NCI-H446 treated with DMSO at 0.1 percent for 48 hours (cell line): ENCODE results near the gene KIAA1217.
"Not testable (repeated sequence)": the region's sequence is repeated elsewhere in the genome, so short reads cannot be mapped to it uniquely, and the experiment has no call there.

Experiments
- DNase-seq: peaks from one replicate; lab custom pipeline; 2025; lab: John Stamatoyannopoulos, UW

KIAA1217 gene

DNA sequence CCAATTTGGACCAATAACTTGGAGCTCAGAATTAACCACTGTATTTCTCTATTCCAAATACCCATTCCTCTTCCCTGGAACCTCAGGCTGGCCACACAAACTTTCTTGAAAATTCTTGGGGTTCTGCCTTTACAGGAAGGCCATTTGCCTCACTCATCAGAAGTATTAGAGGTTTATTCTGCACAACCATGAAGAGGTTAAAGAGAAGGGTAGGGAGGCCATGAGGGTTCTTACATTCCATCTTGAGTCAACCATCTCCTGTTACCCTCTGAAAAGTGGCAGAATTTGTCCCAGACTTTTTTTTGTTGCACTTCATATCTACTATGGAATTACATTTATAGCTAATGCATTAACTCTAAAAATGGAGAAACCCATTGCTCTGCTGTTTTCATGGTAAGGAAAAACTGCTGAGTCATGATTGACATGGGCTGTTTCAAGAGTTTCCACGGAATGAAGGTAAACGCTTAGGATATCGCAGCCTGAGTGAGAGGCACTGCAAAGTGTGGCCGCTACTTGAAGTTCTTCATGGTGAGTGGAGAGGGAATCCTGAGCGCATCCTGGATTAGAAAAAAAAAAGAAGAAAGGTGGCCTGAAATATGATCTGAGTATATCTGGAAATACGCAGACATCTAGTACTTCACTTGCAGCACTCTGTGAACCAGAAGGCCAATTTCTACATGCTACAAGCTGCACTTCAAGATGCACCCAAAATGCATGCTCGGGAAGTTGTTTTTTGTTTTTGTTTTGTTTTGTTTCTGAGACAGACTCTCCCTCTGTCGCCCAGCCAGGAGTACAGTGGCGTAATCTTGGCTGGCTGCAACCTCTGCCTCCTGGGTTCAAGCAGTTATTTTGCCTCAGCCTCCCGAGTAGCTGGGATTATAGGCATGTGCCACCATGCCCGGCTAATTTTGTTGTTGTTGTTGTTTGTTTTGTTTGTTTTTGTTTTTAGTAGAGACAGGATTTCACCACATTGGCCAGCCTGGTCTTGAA lies 83.7 kb downstream of the KIAA1217 start:
- no peak for DNase-seq

DNA sequence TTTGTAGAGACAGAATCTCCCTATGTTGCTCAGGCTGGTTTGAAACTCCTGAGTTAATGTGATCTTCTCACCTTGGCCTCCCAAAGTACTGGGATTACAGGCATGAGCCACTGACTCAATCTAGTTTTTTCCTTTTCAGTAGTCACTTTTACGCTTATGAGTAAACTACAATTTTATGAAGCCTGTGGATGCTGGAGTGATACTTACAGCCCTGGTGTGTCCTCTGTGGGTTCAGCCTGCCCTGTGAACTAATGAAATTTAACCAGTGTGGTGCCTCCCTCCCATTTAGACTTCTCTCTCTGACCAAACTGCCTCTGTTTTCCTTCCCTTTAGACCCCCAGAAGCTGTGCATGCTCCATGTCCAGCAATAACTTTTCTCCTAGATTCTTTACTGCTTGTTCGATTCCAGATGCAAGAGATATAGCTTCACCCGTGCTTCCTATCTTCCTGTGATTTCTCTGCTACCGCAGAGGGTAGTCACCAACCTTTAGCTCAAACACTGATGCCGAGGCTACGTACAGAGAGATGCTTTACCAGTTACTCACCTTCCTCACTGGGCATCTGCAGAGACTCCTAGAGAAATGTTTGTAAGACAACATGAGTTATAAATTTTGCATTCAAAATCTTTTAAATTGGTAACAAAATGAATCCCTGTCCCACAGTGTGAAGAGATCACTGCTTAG lies 90.8 kb downstream of the KIAA1217 start:
- DNase-seq, result no peak

DNA sequence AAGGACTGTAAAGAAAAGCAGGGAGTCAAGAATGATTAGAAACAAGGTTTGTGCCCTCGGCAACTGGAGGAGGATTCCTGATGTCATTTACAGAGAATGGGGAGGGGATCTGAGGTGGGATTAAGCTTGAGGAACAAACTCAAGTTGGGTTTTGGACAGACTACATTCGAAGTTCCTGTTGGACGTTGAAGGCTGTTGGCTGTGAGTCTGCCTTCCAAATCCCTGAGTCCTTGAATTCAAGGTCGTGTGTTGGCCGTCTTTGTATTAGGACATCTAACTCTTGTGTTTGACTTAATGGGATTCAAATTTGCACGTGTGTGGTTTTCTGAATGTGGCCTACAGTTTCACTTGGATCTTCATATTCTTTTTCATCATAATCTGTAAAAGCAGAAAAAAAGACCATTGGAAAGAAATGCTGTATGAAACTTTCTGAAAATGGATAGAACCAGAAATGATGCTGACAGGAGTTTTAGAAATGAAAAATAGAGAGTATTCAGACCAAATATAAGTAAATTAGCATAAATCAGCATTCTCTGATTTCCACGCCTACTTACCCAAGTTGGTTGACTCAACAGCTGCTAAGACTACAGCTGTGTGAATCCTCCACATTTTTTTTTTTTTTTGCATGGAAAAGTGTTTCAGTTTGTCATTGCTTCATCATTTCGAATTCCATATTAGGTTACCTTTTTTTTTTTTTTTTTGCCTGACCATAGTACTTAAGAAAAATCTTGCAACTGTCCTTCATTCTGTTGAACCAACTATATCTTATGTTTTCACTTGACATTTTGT lies 94.8 kb downstream of the KIAA1217 start:
- no peak for DNase-seq

DNA sequence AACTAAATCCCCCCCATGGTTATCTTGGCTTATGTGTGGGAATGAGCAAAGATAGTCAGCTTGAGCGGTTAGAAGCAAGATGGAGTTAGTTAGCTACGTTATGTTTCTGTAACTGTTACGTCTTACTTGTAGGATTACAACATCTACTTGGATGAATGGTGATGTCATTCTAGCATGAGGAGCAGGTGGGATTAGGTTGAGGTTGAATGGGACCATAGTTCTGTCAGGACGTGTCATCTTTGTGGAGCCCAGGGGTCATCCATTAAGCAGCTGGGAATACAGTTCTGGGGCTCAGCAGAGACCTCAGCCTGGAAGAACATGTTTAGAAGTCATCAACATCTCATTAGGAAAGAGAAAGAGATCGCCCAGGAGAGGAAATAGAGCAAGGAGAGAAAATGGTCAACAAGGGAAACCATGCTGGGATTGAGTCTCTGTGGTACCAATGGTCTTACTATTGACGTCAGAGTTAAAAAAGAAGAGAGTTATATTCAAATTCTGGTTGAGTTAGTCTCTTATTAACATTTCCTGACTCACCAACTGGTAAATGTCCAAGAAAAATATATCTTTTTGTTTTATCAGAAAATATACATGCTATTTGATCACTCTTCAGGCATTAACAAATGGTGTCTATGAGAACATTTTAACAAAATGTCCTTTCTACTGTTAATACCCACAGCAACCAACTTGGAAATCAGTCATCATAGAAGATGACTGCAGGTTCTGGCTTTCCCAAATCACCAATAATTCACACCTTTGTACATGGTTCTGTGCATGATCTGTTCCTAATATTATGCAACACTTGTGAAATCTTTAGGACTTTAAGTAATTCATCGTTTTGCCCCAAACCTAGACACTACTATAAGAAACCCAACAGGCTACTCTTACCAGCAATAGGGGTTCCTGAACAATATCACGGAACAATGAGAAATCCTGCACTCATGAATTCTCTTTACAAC lies 96.9 kb downstream of the KIAA1217 start:
- DNase-seq, result no peak

DNA sequence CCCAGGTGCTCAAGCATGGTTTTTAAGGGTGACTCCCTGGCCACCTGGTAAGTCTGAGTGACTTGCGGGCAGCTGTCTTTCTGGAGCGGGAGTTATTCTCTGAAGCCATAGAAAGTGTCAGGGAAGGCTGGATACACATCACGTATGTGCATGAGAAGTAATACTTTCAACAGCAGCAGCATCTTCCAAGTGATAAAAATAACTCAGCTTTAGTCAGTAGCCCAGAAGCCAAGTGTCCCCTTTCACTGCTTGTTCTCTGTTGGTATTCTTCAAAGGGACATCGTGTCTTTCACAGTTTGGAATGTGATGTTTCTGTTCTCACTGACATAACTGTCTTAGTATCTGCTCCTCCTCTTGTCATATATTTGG lies 97.6 kb downstream of the KIAA1217 start:
- no peak for DNase-seq

DNA sequence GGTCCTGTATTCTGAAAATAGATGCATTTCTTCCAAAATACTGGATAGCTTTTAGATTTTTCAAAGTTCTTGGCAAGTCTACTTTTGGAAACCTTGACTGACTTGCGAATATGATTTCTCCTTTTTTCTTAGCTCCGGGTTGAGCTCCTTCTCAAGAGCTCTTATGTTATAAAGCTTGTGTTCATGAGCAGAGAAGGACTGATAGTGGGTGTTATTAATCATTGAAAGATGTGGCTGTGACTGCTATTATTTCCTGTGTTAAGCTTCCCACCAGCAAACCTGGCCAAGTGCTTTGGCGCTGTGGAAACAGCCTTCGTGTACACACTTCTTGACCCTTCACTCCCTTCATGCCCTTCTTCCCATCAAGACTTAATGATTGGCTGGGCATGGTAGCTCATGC lies 98.2 kb downstream of the KIAA1217 start:
- DNase-seq, result no peak

DNA sequence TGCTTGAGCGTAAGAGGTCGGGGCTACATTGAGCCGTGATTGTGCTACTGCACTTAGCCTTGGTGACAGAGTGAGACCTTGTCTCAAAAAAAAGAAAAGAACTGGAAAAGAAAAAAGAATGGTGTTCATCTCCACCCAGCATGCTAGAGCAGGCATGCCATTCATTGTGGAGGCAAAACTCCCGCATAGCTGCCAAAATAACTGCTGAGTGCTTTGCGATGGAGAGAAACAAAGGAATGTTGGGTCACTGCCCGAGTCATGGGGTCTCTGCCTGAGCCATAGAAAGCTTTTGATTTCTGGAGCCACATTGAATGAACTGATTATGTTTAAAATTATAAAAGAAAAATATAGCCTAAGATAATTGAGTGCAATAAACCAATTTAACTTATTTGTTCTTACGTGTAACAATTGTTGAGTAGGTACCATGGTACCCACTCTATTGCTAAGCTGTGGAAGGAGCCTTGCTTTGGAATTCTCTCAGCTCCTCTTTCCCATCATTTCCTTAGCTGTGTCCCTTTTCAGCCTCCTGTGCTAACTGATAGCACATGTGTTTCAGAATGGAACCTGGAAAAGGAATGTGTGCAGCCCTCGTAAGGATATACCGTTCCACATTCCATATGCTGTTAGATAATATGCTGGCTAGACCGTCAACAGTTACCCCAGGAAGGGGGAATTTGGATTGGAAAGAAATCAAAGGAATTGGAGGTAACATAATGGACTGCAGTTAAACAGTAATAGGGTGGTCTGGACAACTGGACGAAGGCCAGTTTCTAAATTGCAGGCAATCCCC lies 99.0 kb downstream of the KIAA1217 start:
- DNase-seq, result no peak

DNA sequence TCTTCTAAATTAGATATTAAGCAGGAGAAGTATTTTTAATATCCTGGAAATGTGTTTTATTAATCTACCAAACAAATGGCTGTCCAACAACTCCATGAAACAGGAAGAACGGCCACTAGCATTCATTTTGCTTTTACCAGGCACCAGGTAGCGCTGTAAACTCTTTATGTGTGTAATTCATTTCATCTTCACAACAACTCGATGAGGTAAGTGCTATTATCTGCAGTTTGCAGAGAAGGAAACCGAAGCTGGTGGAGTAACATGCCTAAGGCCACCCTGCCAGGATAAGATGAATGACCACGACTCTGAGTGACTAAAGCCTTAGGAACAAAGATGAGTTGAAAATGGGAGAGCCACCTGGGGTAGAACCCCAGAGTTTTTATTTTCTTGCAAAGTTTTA lies 101.2 kb downstream of the KIAA1217 start:
- DNase-seq, result no peak

DNA sequence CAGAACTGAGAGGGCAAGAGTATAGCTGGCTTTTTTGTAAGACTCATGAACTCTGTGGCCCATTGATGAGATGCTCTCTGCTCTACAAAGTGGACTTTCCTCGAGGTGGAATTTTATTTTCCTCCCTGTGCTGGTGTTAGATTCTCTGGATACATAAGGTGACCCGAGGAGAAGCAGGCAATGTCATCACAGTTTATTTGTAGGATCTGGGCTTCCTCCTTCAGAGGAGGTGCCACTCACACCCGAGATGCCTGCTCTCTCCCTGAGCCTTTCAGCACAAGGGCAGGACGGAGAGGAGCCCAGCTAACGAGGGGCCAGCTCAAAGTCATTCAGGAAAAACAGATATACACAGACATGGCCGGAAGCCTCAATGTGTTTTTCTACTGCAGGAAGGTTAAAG lies 103.0 kb downstream of the KIAA1217 start:
- no peak for DNase-seq

DNA sequence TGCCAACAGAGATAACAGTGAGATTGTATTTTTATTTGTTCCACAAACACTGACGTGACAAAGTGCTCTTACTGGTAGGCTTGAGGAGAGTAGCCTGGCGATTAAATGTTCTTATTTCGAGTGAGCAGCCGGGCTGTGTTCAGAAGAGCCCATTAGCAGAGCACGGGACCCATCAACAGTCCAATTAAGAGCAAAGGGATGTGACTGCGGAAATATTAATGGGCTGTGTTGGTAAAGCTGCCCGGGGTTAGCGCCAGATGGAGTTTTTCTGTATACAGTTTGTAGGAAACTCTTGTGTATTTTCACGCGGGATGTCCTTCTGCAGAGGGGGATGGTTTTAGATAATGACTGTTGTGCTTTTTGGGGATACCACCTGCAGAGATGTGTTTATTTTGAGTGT lies 104.3 kb downstream of the KIAA1217 start:
- DNase-seq, result no peak

DNA sequence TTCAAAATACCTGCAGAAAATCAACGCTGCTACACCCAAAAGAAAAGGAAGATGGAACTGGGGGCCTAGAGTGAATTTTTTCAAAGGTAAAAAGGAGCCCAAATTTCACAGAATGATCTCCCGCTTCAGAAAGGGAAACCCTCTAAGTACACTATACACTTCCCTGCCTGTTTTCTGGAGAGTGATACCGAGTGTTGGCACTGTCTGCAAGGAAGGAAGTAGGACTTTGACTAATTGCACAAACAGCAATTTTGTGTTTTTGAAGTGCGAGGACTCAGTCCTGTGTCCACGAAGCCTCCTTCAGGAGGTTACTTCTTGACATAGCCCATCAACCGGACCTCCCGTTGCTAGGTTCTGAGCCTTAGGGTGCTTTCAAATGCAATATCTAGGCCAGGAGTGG lies 106.3 kb downstream of the KIAA1217 start:
- no peak for DNase-seq

DNA sequence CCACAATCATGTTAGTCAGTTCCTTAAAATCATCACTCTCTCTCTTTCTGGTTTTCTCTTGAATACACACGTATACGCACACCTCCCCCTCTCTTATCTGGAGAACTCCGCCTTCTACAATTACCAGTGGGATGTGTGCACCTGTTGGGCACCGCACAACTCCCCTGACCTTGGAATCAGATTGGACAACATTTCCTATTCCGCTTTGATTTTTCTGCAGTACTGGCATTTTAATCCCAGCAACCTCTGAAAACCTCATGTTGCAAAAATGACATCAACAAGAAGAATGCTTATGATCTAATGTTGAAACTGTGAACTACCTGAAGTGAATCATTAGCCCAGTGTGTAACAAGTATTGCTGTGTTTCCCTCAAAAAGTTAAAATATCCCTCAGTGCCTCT lies 109.6 kb downstream of the KIAA1217 start:
- no peak for DNase-seq

DNA sequence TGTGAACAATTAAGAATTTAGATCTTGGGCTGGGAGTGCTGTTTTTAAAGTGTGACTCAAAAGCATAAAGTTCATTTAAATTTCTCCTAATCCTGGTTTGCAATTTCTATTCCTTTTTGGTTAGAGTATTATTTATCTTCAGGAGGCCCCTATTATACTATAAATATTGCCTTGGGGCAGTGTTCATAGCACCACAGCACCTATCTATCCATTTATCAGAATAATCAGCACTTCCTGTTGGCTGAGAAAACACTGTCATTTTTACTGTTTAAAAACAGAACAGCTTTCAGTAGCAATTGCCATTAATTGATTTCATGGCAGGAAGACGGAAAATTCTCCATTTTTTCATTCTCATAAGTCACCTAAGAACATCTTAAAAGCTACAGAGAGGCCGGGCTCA lies 111.4 kb downstream of the KIAA1217 start:
- no peak for DNase-seq

DNA sequence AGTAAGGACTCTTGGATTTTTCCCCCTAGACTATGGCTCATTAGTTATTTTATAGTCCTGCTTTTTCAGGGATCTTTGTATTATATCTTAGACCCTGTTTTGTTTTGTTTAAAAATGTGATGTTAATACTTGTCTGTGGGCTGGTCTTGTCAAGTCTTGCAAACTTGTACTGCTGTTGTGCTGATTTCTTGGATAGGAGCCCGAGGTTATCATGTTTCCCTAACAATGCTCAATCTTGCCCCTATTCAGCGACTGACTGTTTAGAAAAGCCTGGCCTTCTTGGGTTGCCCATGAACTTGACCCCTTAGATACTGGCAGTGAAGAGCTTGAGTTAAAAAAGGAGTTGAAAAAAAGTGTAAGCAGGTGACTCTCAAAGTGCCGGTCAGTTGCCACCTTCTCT lies 115.7 kb downstream of the KIAA1217 start:
- no peak for DNase-seq

DNA sequence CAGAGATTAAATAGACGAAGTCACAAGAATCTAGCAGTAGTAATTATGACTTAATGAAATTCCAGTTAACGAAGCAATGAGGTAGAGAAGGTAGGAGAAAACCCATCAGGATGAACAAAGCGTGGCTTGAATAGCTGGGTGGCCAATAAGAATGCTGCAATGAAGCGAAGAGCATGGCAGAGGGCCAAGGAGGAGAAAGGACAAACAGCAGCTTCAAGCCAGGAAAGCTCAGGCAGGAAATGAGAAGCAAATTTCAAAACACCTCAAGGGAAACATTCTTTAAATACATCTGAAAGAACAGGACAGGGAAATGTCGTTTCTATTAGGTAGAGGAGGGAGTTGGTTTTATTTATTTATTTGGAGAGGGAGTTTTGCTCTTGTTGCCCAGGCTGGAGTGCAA lies 122.5 kb downstream of the KIAA1217 start:
- no peak for DNase-seq

DNA sequence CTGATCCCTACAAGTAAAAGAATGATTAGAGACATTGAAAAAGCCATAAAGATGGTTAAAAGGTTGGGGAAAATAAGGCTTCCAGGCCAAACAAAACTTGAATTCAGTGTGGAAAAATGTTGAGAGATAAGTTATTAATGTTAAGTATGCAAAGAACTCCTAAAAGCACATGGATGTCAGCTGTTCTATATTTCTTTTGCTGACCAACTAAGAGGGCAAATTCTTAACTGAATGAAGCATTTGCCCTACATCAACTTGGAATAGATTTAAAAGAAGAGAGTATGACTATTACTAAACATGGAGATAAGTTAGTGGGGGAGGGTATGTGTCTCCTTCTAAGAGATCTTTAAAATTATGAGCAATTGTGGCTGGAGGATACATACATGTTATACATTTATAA lies 124.8 kb downstream of the KIAA1217 start:
- DNase-seq, result no peak

DNA sequence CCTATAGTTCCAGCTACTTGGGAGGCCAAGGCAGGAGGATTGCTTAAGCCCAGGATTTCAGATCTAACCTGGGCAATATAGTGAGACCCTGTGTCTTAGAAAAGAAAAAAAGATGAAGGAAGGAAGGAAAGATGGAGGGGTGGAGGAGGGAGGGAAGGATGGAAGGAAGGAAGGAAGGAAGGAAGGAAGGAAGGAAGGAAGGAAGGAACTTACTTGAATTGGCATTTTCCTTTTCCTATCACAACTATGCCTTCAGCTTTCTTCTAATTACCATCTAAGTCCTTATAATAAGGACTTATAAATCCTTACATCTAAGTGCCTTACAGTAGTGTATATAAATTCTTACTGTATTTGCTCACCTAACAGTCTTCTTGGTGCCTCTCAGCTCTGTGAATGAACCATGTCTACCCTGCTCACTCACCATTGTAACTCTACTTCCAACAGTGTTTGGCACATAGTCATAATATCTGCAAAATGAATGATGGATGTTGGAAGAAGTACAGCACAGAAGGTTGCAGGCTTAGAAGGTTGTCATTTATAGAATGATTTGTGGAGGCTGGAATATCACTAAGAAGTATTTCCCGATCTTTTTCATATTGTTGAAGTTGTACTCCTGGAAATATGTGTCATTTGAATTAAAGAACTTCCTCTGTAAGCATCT lies 125.5 kb downstream of the KIAA1217 start:
- DNase-seq, result no peak

DNA sequence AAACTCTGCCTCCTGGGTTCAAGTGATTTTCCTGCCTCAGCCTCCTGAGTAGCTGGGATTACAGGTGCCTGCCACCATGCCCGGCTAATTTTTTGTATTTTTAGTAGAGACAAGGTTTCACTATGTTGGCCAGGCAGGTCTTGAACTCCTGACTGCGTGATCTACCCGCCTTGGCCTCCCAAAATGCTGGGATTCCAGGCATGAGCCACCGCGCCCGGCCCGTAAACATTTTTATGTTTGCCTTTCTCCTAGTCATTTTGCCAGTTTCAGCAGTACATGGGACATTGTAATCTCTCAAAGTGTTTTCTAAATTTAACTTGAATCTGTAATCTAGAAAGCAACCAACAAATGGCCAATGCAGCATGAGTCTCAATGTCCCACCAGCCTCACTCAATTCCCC lies 128.8 kb downstream of the KIAA1217 start:
- DNase-seq, result not testable (repeated sequence)

DNA sequence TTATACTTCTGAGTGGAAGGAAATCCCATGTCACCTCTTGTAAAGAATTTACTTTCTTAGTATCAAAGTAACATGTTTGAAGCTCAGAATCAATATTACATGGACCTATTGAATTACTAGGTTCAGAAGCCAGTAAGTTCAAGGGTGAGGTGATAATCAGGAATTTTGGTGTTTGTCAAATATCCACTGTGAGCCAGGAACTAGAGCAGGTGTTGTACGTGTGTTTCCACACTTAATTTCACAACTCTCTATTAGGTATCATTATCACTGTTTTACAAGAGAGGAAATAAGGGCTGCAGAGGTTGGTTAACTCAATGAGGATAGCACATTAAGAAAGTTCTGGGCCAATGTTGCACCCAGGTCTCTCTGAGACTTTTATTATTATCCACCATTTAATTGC lies 130.4 kb downstream of the KIAA1217 start:
- no peak for DNase-seq

DNA sequence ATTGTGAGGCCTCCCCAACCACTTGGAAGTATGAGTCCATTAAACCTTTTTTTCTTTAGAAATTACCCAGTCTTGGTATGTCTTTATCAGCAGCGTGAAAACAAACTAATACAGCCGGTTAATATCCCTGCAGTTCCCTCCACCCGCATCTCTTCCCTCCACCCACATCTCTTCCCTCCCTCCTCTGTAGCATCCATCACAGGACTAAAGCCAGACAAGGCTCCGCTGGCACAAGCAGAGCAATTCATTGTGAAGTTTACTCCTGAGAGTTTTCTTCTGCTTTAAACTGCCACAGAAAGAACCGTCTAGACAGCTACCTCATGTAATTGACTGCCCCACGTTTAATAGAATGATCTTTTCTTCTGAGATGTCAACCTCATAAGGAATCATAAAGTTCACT lies 131.5 kb downstream of the KIAA1217 start:
- no peak for DNase-seq
